Nephron progenitor cell (in vitro differentiated cells): ENCODE results near the gene DKKL1.

ENCODE experiments used
- DNase-seq: peaks from one replicate; pipeline ENCODE4 v3.0.0; 2021
- H3K27ac Mint-ChIP-seq: 2 replicates; pipeline ENCODE4 v1.8.0; 2021; ENCODE audit warnings: mild to moderate bottlenecking, moderate library complexity, mixed read lengths
- H3K27me3 Mint-ChIP-seq: 2 replicates; pipeline ENCODE4 v1.8.0; 2021; ENCODE audit warnings: mild to moderate bottlenecking, low read depth, mixed read lengths; ENCODE audit not compliant: poor library complexity
- H3K36me3 Mint-ChIP-seq: 2 replicates; pipeline ENCODE4 v1.8.0; 2021; ENCODE audit warnings: low read depth, mixed read lengths
- H3K4me1 Mint-ChIP-seq: 2 replicates; pipeline ENCODE4 v1.8.0; 2021; ENCODE audit warnings: mixed read lengths
- H3K4me3 Mint-ChIP-seq: 2 replicates; pipeline ENCODE4 v1.8.0; 2021; ENCODE audit warnings: mild to moderate bottlenecking, moderate library complexity, mixed read lengths
- H3K9me3 Mint-ChIP-seq: 2 replicates; pipeline ENCODE4 v1.8.0; 2021; ENCODE audit warnings: mild to moderate bottlenecking, moderate library complexity, mixed read lengths
- CTCF ChIP-seq: fragments of 200-600 bp; sonication (generic); IDR thresholded peaks from 2 replicates; pipeline ENCODE4 v1.5.0; 2021; ENCODE audit warnings: antibody characterized with exemption

DKKL1 gene

DNA sequence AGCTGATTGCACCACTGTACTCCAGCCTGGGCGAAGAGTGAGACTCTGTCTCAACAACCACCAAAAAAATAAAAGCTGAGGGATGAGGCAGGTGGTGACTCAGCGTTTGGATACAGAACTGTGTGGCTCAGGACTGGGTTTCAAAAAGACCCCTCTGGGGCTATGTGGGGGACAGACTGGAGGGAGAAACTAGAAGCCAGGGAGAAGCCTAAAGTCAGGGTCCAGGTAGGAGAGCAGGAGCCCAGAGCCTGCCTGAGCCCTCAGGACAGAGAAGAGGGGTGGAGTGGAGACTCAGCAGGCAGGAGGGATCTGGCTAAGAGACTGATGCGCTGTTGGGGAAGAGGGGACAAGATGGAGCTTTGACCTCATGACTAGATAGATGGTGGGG is 30.3 kb upstream of the DKKL1 start:
- H3K9me3 Mint-ChIP-seq, result no peaks in the 10 kb centered on the region

GRCh38 chr19:49333811-49334288 is 29.8 kb upstream of the DKKL1 start:
- H3K9me3 Mint-ChIP-seq, result no peaks in the 10 kb centered on the region
- no peak for TF ChIP-seq CTCF
- peaks cover 11% of the 10 kb centered on the region for H3K27me3 Mint-ChIP-seq
- no peak for DNase-seq
- peaks cover 67% of the 10 kb centered on the region for H3K4me1 Mint-ChIP-seq
- peaks cover 38% of the 10 kb centered on the region for H3K36me3 Mint-ChIP-seq
- no peak overlapping the region for H3K27ac Mint-ChIP-seq
- no peak overlapping the region for H3K4me3 Mint-ChIP-seq

More for the DNA sequence above, 30.3 kb upstream of the DKKL1 start:
- Mint-ChIP-seq H3K27me3 (peaks cover 8% of the 10 kb centered on the region), H3K36me3 (peaks cover 42% of the 10 kb centered on the region), H3K27ac (peak overlapping the region; percentile 83), H3K4me1 (peaks cover 63% of the 10 kb centered on the region), H3K4me3 (no peak overlapping the region)
- no peak for TF ChIP-seq CTCF
- DNase-seq, result no peak

- no peak for DNase-seq
- Mint-ChIP-seq H3K27me3 (peaks cover 14% of the 10 kb centered on the region), H3K4me3 (no peak within 1 kb of the TSS), H3K36me3 (peaks cover 30% of the 10 kb centered on the region), H3K27ac (peak within 1 kb of the TSS; percentile 95), H3K9me3 (peaks cover 3% of the 10 kb centered on the region), H3K4me1 (peaks cover 69% of the 10 kb centered on the region)
- no peak for TF ChIP-seq CTCF
These were observed 28.4 kb upstream of the DKKL1 start, which contains the start of gene CD37 for GRCh38 chr19:49335071-49335783. TSS of gene CD37 (plus strand) at chr19:49335406. CDS start at chr19:49335541, 135 bp downstream.

- Mint-ChIP-seq H3K9me3 (peaks cover 4% of the 10 kb centered on the region), H3K36me3 (peaks cover 31% of the 10 kb centered on the region), H3K4me3 (no peak overlapping the region), H3K4me1 (peaks cover 73% of the 10 kb centered on the region), H3K27me3 (peaks cover 14% of the 10 kb centered on the region), H3K27ac (no peak overlapping the region)
- DNase-seq, result no peak
- TF ChIP-seq CTCF, result no peak
These were observed 27.7 kb upstream of the DKKL1 start for GRCh38 chr19:49335784-49336481.

DNA sequence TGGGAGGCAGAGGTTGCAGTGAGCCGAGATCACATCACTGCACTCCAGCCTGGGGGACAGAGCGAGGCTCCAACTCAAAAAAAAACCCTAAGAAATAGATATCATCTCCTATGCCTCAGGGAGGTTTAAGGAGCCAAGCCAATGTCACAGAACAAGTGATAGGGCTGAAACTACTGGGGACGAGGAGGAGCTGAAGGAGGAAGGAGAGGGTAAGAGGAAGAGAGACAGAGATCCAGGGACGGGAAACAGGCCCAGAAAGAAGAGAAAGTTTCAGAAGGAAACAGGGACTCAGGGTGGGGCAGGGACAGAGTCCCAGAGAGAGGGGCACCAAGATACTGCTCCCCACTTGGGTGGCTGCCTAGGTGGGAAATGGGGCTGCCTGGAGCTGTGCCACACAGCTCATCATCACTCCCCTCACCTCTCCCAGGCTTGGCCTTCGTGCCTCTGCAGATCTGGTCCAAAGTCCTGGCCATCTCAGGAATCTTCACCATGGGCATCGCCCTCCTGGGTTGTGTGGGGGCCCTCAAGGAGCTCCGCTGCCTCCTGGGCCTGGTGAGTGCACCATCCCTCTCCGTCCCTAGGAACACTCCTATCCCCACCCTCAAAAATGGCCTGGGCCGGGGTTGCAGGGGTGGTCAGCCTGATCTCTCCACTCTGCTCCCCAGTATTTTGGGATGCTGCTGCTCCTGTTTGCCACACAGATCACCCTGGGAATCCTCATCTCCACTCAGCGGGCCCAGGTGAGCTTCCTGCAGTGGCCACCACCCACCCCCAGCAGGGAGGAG is 27.0 kb upstream of the DKKL1 start:
- Mint-ChIP-seq H3K4me3 (no peak overlapping the region), H3K27ac (no peak overlapping the region), H3K9me3 (peaks cover 4% of the 10 kb centered on the region), H3K27me3 (peaks cover 14% of the 10 kb centered on the region), H3K4me1 (peaks cover 68% of the 10 kb centered on the region), H3K36me3 (peaks cover 31% of the 10 kb centered on the region)
- DNase-seq, result no peak
- TF ChIP-seq CTCF, result no peak
